Measurements from ENCODE around the gene DYNLL2.
"Not testable (repeated sequence)": the region's sequence is repeated elsewhere in the genome, so short reads cannot be mapped to it uniquely, and the experiment has no call there.

The DYNLL2 gene

DNA sequence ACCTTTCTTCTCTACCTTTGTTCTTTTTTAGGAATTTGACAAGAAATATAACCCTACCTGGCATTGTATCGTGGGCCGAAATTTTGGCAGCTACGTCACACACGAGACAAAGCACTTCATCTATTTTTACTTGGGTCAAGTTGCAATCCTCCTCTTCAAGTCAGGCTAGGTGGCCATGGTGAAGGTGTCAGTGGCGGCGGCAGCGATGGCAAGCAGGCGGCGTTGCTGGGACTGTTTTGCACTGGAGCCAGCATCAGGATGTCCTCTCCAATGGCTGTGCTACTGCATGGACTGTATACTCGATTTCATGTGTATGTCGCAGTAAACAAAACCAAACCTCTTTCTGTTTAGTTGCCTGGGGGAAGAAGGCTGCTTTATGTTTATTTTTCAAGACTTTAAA, 5.9 kb downstream of the DYNLL2 start:
- no peaks in the 10 kb centered on the region for H3K27me3 ChIP-seq (ENCODE audit: insufficient read depth, low read length)
- H3K9me3 ChIP-seq (ENCODE audit: insufficient read depth, low read depth, low read length), result no peaks in the 10 kb centered on the region
- no peak overlapping the region for H3K4me3 ChIP-seq (ENCODE audit: low read length)
- H3K9ac ChIP-seq (ENCODE audit: low read depth, low read length), result no peak overlapping the region
- peaks cover 93% of the 10 kb centered on the region for H3K36me3 ChIP-seq (ENCODE audit: insufficient read depth, low read length)
- peaks cover 10% of the 10 kb centered on the region; the same call in 1 of the 2 replicates for H3K4me1 ChIP-seq (ENCODE audit: insufficient read depth, low read length)
- WGBS, result 97% methylated on average over 11 of the region's 11 CpGs
- no peak overlapping the region for H3K27ac ChIP-seq (ENCODE audit: low read depth, low read length)

DNA sequence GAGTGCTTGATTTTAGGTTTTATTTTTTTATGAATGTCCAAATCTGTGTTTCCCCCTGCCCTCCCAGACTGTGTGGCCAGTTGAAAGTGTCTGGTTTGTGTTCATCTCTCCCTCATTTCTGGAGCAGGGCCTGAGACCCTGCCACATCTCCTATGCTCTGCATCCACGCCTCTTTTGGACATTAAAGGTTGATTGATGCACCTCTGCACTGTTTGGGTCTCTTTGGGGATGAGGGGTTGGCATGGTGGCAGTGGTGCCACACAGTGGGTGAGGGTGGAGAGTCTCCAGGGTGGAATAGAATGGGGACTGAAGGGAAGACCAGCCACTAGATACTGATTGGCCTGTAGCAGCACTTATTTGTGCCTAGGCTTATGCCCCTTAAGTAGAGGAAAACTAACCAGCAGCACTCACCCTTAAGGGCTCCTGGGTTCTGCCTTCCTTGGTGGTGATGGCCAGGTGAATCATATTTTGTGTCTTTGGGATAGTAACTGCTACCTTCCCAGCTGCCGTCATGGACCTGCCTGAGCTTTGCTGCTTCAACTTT, 7.9 kb downstream of the DYNLL2 start:
- no peaks in the 10 kb centered on the region for H3K9me3 ChIP-seq (ENCODE audit: insufficient read depth, low read depth, low read length)
- WGBS, result 96% methylated on average over 2 of the region's 2 CpGs
- no peaks in the 10 kb centered on the region for H3K27me3 ChIP-seq (ENCODE audit: insufficient read depth, low read length)
- H3K4me3 ChIP-seq (ENCODE audit: low read length), result no peak overlapping the region
- H3K27ac ChIP-seq (ENCODE audit: low read depth, low read length), result no peak overlapping the region
- H3K9ac ChIP-seq (ENCODE audit: low read depth, low read length), result no peak overlapping the region
- H3K4me1 ChIP-seq (ENCODE audit: insufficient read depth, low read length), result no peaks in the 10 kb centered on the region
- peaks cover 93% of the 10 kb centered on the region for H3K36me3 ChIP-seq (ENCODE audit: insufficient read depth, low read length)

DNA sequence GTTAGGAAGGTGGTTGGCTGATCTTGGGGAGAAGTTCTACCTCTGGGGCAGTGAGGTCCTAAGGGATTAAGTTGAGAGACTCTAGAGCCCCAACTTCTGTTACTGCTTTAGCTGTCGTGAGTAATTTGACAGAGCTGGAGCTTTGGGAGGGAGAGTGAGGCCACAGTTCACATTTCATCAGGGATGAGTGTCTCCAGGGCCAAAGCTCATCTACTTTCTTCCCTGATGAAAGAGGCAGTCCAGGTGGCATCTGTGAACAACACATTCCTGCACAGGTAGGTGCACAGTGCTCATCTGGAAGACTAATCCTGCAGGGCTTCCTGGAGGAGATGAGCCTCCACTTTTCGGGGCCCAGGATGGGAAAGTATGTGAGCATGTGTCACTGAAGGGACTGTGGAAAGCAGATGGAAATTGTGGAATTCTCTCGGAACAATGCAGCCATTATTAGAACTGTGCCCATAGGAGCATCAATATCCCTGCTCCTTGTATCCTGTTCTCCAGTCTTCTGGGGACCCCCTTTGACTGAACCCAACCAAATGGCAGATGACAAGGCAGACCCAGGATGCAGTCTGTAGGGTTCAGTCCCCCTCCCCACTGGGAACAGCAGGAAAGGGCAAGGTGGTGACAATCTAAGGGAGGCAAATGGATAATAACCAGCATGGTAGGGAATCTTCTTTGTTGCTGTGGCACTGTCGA, 9.0 kb downstream of the DYNLL2 start:
- Histone ChIP-seq H3K4me3 (ENCODE audit: low read length) (no peak overlapping the region), H3K36me3 (ENCODE audit: insufficient read depth, low read length) (peaks cover 81% of the 10 kb centered on the region), H3K9me3 (ENCODE audit: insufficient read depth, low read depth, low read length) (no peaks in the 10 kb centered on the region), H3K27me3 (ENCODE audit: insufficient read depth, low read length) (no peaks in the 10 kb centered on the region), H3K4me1 (ENCODE audit: insufficient read depth, low read length) (no peaks in the 10 kb centered on the region), H3K9ac (ENCODE audit: low read depth, low read length) (no peak overlapping the region), H3K27ac (ENCODE audit: low read depth, low read length) (no peak overlapping the region)
- 94% methylated on average over 4 of the region's 4 CpGs for WGBS

DNA sequence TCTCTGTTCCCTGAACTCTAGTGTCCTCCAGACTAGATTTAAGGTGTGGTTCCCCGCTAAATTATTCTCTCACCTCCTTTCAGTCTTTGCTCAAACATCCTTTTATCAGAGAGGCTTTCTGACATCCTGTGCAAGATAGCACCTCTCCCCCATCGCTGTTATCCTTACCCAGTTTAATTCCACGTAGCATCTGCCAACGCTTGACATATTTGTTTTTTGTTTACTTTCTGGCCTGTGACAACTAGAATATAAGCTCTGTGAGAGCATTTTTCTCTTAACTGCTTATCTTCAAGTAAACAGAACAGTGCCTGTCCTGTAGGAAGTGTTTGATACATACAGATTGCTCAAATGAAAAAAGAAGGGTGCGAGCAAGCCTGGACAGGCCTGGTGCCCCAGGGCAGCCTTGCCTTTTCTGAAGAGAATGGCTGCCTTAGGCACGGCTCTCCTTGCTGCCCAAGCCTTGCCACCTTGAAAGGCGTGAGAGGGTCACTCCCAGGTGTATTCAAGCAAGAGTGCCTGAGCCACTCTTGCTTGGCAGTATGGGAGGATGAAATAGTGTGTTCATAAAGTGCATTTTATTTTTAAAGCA, 9.7 kb downstream of the DYNLL2 start:
- peaks cover 75% of the 10 kb centered on the region for H3K36me3 ChIP-seq (ENCODE audit: insufficient read depth, low read length)
- no peak overlapping the region for H3K4me3 ChIP-seq (ENCODE audit: low read length)
- 79% methylated on average over 7 of the region's 7 CpGs for WGBS
- H3K9me3 ChIP-seq (ENCODE audit: insufficient read depth, low read depth, low read length), result no peaks in the 10 kb centered on the region
- no peak overlapping the region for H3K9ac ChIP-seq (ENCODE audit: low read depth, low read length)
- H3K27me3 ChIP-seq (ENCODE audit: insufficient read depth, low read length), result no peaks in the 10 kb centered on the region
- no peaks in the 10 kb centered on the region for H3K4me1 ChIP-seq (ENCODE audit: insufficient read depth, low read length)
- no peak overlapping the region for H3K27ac ChIP-seq (ENCODE audit: low read depth, low read length)

DNA sequence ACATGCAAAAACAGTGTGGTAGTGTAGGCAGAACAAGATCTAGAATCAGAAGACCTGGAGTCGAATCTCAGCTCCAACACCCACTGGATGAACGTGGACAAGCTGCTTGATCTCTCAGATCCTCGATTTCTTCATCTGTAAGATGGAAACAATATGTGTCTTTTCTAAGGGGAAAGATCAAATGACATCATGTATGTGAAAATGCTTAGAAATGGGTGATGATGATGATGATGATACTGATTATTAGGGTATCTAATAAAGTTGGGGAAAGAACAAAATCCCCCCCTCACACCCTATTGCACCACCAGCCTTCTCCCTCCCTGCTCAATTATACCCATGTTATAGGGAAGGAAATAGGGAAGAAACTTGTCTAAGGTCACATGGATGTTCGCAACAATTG, 10.9 kb downstream of the DYNLL2 start:
- Histone ChIP-seq H3K9ac (ENCODE audit: low read depth, low read length) (no peak overlapping the region), H3K27me3 (ENCODE audit: insufficient read depth, low read length) (no peaks in the 10 kb centered on the region), H3K4me3 (ENCODE audit: low read length) (no peak overlapping the region), H3K4me1 (ENCODE audit: insufficient read depth, low read length) (no peaks in the 10 kb centered on the region), H3K36me3 (ENCODE audit: insufficient read depth, low read length) (peaks cover 62% of the 10 kb centered on the region), H3K27ac (ENCODE audit: low read depth, low read length) (no peak overlapping the region), H3K9me3 (ENCODE audit: insufficient read depth, low read depth, low read length) (no peaks in the 10 kb centered on the region)
- 92% methylated on average over 4 of the region's 4 CpGs for WGBS

DNA sequence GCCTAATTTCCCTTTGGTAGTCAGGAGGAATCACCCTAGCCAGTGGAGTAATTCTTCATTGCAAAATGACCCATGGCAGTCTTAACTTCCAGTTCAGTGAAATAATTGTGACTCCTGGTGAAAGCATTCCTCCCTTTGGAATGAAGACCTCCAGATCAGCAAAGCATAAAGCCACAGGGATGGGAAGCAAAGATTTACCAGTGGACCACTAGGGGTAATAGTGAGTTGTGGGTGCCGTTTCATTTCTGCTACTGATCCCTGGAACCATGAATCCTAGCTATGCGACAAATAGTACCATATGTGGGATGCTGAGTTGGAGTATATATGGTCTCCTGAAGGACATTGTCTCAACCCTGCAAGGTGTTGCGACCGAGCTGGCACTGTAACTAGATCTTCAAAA, 13.7 kb downstream of the DYNLL2 start:
- H3K9ac ChIP-seq (ENCODE audit: low read depth, low read length), result no peak overlapping the region
- no peaks in the 10 kb centered on the region for H3K4me1 ChIP-seq (ENCODE audit: insufficient read depth, low read length)
- H3K27me3 ChIP-seq (ENCODE audit: insufficient read depth, low read length), result no peaks in the 10 kb centered on the region
- H3K36me3 ChIP-seq (ENCODE audit: insufficient read depth, low read length), result peaks cover 35% of the 10 kb centered on the region
- WGBS, result 72% methylated on average over 4 of the region's 4 CpGs
- no peak overlapping the region for H3K27ac ChIP-seq (ENCODE audit: low read depth, low read length)
- no peaks in the 10 kb centered on the region for H3K9me3 ChIP-seq (ENCODE audit: insufficient read depth, low read depth, low read length)
- no peak overlapping the region for H3K4me3 ChIP-seq (ENCODE audit: low read length)

DNA sequence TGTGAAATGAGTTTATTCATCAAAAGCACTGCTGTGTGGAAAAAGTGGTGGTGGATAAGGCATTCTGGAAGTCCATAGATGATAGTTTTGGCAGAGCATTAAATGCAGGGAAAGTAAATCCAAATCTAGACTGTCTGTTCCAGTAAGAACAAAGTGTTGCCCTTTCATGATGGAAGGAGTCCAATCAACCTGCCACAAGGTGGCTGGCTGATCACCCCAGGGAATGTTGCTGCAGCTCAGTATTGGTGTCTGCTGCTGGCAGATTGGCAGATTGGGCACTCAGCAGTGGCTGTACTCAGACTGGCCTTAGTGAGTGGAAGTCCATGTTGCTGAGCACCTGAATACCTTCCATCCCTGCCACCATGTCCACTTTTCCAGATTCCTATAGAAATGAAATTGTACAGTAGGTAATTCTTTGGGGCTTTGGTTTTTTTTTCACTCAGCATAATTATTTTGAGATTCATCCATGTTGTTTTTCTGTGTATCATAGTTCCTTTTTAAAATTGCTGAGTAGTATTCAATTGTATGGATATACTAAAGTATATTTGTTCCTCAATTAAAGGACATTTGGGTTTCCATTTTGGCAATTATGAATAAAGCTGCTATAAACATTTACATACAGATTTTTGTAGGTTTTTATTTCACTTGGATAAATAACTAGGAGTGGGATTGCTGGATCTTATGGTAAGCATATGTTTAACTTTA, 14.3 kb downstream of the DYNLL2 start:
- Histone ChIP-seq H3K27ac (ENCODE audit: low read depth, low read length) (no peak overlapping the region), H3K9ac (ENCODE audit: low read depth, low read length) (no peak overlapping the region), H3K4me3 (ENCODE audit: low read length) (no peak overlapping the region), H3K9me3 (ENCODE audit: insufficient read depth, low read depth, low read length) (no peaks in the 10 kb centered on the region), H3K4me1 (ENCODE audit: insufficient read depth, low read length) (no peaks in the 10 kb centered on the region), H3K36me3 (ENCODE audit: insufficient read depth, low read length) (peaks cover 29% of the 10 kb centered on the region), H3K27me3 (ENCODE audit: insufficient read depth, low read length) (no peaks in the 10 kb centered on the region)

DNA sequence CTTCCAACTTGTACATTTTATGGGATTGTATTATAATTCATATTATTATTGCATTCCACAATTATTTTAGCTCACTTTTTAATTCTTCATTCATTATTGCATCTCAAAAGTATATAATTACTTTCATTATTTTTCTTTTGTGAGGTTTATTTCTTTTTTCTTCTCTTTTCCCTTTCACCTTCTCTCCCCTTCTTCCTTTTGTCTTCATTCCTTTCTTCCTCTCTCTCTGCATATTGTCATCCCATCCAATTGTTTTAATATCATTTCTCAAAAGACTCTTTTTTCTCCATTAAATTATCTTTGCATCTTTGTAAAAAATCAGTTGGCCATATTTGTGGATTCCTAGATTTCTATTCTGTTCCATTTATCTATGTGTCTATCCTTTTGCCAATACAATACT, 17.3 kb downstream of the DYNLL2 start:
- Histone ChIP-seq H3K27ac (ENCODE audit: low read depth, low read length) (no peak overlapping the region), H3K9me3 (ENCODE audit: insufficient read depth, low read depth, low read length) (no peaks in the 10 kb centered on the region), H3K27me3 (ENCODE audit: insufficient read depth, low read length) (no peaks in the 10 kb centered on the region), H3K4me1 (ENCODE audit: insufficient read depth, low read length) (no peaks in the 10 kb centered on the region), H3K36me3 (ENCODE audit: insufficient read depth, low read length) (peaks cover 5% of the 10 kb centered on the region; the same call in 1 of the 2 replicates), H3K9ac (ENCODE audit: low read depth, low read length) (no peak overlapping the region), H3K4me3 (ENCODE audit: low read length) (no peak overlapping the region)

DNA sequence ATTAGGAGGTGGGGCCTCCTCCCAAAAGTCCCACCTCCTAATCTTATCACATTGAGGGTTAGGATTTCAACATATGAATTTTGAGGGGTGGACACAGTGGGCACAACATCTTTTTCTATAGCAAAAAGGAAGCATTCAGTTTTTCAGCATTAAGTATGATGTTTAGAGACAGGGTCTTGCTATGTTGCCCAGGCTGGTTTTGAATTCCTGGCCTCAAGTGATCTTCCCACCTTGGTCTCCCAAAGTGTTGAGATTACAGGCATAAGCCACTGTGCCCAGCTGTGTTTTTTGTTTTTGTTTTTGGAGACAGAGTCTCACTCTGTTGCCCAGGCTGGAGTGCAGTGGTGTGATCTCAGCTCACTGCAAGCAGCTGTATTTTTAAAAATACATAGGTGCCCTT, 18.7 kb downstream of the DYNLL2 start:
- not testable (repeated sequence) for H3K27ac ChIP-seq (ENCODE audit: low read depth, low read length); H3K27me3 ChIP-seq (ENCODE audit: insufficient read depth, low read length); H3K36me3 ChIP-seq (ENCODE audit: insufficient read depth, low read length); H3K4me3 ChIP-seq (ENCODE audit: low read length); H3K9ac ChIP-seq (ENCODE audit: low read depth, low read length); H3K4me1 ChIP-seq (ENCODE audit: insufficient read depth, low read length); H3K9me3 ChIP-seq (ENCODE audit: insufficient read depth, low read depth, low read length)

DNA sequence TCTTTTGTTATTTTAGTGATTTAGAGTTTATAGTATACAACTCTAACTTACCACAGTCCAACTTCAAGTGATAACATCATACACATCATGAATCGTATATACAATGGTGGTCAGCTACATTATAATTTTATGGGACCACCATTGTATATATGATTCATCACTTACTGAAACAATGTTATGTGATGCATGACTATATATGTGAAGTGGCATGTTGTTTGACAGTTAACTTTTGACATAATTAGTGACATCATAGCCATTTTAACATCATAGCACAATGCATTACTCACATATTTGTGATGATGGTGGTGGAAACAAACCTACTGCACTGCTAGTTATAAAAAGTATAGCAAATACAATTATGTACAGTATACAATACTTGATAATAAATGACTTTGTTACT, 21.9 kb downstream of the DYNLL2 start:
- no peaks in the 10 kb centered on the region; the same call in 1 of the 2 replicates for H3K27me3 ChIP-seq (ENCODE audit: insufficient read depth, low read length)
- H3K4me3 ChIP-seq (ENCODE audit: low read length), result no peak overlapping the region
- no peak overlapping the region for H3K27ac ChIP-seq (ENCODE audit: low read depth, low read length)
- no peak overlapping the region for H3K9ac ChIP-seq (ENCODE audit: low read depth, low read length)
- no peaks in the 10 kb centered on the region for H3K36me3 ChIP-seq (ENCODE audit: insufficient read depth, low read length)
- no peaks in the 10 kb centered on the region for H3K4me1 ChIP-seq (ENCODE audit: insufficient read depth, low read length)
- WGBS, result no CpG with 5 or more reads among the region's 1 CpG
- H3K9me3 ChIP-seq (ENCODE audit: insufficient read depth, low read depth, low read length), result no peaks in the 10 kb centered on the region

DNA sequence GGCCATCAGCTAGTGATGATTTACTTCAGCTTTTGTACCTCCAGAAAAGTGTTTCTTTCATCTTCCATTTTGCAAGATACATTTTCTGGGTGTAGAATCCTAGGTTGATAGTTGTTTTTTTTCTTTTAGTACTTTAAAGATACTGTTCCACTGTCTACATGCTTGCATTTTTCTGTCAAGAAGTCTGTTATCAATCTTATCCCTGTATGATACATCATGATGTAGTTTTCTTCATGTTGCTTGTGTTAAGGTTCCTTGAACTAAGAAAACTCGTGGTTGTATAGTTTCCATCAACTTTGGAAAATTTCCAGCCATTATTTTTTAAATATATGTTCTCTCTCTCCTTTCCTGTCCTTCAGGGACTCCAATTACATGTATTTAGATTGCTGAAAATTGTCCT, 24.1 kb downstream of the DYNLL2 start:
- H3K36me3 ChIP-seq (ENCODE audit: insufficient read depth, low read length), result no peaks in the 10 kb centered on the region
- H3K9ac ChIP-seq (ENCODE audit: low read depth, low read length), result no peak overlapping the region
- H3K9me3 ChIP-seq (ENCODE audit: insufficient read depth, low read depth, low read length), result no peaks in the 10 kb centered on the region
- H3K27me3 ChIP-seq (ENCODE audit: insufficient read depth, low read length), result no peaks in the 10 kb centered on the region; the same call in 1 of the 2 replicates
- H3K27ac ChIP-seq (ENCODE audit: low read depth, low read length), result no peak overlapping the region
- no peaks in the 10 kb centered on the region for H3K4me1 ChIP-seq (ENCODE audit: insufficient read depth, low read length)
- no CpG with 5 or more reads among the region's 1 CpG for WGBS
- no peak overlapping the region for H3K4me3 ChIP-seq (ENCODE audit: low read length)

Data from HUES64 (cell line).